Mammary epithelial cell (primary cell): ENCODE results near the gene RNASET2.

Experiments
- CTCF ChIP-seq, 2 donors: IDR thresholded peaks in 1 of 2; conservative IDR thresholded peaks in 1 of 2; 2 replicates each; pipeline ENCODE4 v1.5.1; 2011 to 2012; ENCODE audit warnings: inconsistent platforms in 2 of 2, low read length in 2 of 2, mild to moderate bottlenecking in 2 of 2, control low read depth in 1 of 2, low read depth in 1 of 2; ENCODE audit not compliant: insufficient read depth in 1 of 2; ENCODE audit errors: extremely low read depth in 1 of 2
- EZH2 ChIP-seq: IDR thresholded peaks from 2 replicates; pipeline ENCODE4 v1.6.1; 2012; ENCODE audit warnings: low read length, inconsistent platforms, borderline replicate concordance

GRCh38 chr6:166907871-166908806, 48.2 kb downstream of the RNASET2 start:
- TF ChIP-seq CTCF (conservative IDR thresholded peaks at IDR 0.05 in 1 of 2, IDR thresholded peaks at IDR 0.05 in 1 of 2; ENCODE audit: extremely low read depth in 1 of 2, insufficient read depth in 1 of 2, low read depth in 1 of 2, low read length in 2 of 2) (no peak), EZH2 (no peak)
